GM20000 (cell line): ENCODE data around the gene RAB43.

Experiments
- DNase-seq: peaks from one replicate; pipeline ENCODE4 v3.0.0; 2012; ENCODE audit warnings: low spot score
- TF ChIP-seq, protein P1 (sequence below): IDR thresholded peaks from 2 replicates; pipeline ENCODE4 v1.5.1; 2012; ENCODE audit warnings: mild to moderate bottlenecking, control low read depth; ENCODE audit errors: extremely low read depth, missing control alignments

The RAB43 gene

DNA sequence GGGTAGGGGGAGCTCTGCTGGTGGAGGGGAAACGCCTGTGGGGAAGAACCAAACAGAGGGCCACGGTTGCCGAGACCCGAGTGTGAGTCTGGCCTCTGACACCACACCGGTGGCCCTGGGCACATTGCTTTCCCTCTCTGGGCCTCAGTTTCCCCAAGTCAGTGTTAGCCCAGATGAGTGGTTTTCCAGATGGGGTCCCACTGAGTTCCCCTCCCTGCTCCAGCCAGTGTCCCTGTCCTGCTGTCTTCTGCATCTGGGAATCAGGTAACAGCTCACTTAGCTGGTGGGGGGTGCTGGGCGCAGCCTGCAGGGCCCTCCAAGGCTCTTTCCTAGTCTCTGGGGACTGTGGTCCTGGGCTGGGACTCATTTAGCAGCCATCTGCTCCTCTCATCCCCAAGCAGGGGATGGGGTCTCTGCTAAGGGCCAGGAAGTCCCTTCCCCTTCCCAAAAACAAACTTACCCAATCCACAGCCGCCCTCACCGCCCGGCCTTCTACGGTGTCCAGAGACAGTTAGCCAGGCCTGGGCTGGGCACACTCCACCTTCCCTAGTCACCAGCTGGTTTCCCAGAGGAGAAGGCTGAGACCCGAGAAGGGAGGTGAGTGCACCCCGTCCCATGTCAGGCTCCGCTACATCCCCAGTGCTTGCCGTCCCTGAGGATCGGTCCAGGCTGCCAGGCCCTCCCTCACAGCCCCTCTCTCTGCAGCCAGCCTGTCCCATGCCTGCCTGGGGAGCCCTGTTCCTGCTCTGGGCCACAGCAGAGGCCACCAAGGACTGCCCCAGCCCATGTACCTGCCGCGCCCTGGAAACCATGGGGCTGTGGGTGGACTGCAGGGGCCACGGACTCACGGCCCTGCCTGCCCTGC lies 60.3 kb downstream of the RAB43 start:
- no peak for DNase-seq
- TF ChIP-seq, protein P1, sequence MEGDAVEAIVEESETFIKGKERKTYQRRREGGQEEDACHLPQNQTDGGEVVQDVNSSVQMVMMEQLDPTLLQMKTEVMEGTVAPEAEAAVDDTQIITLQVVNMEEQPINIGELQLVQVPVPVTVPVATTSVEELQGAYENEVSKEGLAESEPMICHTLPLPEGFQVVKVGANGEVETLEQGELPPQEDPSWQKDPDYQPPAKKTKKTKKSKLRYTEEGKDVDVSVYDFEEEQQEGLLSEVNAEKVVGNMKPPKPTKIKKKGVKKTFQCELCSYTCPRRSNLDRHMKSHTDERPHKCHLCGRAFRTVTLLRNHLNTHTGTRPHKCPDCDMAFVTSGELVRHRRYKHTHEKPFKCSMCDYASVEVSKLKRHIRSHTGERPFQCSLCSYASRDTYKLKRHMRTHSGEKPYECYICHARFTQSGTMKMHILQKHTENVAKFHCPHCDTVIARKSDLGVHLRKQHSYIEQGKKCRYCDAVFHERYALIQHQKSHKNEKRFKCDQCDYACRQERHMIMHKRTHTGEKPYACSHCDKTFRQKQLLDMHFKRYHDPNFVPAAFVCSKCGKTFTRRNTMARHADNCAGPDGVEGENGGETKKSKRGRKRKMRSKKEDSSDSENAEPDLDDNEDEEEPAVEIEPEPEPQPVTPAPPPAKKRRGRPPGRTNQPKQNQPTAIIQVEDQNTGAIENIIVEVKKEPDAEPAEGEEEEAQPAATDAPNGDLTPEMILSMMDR = no peak

DNA sequence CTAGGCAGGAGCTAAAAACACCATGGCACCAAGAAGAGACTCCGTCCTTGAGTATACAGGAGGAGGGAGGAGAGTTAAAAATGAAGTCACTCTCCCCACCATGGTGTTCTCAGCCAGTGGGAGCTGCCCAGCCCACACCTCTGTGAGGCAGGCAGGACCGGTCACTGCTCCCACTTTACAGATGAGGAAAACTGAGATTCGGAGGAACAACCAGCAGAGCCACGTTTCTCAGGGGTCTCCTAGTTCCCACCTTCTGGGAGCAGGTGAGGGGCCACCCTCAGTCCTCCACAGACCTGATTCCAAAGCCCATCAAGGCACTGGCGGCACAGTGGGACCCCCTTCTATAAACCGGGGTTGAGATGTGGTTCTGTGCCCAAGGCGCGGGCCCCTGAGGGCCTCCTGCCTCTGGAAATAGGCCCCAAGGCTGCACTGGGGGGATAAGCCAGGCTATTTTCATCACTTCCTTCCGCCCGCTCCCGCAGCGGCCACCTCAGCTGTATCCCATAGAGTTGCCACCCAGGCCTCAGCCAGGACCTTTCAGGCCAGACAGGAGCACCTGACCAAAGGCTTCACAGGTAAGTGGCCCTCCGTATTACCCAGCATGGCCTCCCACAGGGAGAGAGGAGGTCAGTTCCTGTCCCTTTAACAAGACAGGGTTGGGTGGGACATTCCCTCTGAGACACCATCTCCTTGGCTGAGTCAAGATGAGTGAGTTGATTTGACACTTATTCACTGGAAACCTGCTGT lies 61.2 kb downstream of the RAB43 start, which contains the start of gene GP9:
Gene GP9 (plus strand): TSS at position 504 of the 747 bp plus-strand sequence. CDS start 961 bp downstream, outside the sequence.
- no peak for DNase-seq
- TF ChIP-seq, protein P1 = no peak

DNA sequence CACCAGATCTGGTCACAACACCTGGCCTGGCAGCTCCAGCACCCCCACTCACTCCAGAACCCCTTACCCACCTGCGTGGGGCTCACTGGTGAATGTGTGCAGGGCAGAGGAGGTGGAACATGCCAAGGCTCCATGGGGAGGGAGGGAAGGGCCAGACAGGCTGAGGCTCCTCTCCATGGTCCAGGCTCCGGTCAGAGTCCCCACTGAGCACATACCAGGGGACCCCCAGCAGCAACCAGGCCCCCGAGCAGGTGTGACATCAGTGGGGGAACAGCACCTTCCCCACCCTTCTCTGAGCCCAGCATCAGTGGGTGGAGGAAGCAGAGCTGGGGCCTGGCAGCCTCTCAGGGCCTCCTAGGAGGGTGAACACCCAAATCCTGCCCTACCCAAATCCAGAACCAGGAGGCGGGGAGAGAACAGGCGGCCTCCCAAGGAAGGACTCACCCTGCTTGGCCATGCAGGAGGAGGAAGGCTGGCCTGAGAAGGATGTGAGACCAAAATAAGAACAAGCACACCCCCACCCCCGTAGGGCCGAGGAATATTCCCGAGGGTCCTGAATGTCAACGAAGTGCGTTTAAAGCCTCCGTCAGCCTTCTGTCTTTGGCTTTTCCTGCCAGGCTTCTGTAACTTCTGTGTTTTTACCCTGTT lies 62.2 kb downstream of the RAB43 start:
- TF ChIP-seq, protein P1 = no peak
- no peak for DNase-seq

DNA sequence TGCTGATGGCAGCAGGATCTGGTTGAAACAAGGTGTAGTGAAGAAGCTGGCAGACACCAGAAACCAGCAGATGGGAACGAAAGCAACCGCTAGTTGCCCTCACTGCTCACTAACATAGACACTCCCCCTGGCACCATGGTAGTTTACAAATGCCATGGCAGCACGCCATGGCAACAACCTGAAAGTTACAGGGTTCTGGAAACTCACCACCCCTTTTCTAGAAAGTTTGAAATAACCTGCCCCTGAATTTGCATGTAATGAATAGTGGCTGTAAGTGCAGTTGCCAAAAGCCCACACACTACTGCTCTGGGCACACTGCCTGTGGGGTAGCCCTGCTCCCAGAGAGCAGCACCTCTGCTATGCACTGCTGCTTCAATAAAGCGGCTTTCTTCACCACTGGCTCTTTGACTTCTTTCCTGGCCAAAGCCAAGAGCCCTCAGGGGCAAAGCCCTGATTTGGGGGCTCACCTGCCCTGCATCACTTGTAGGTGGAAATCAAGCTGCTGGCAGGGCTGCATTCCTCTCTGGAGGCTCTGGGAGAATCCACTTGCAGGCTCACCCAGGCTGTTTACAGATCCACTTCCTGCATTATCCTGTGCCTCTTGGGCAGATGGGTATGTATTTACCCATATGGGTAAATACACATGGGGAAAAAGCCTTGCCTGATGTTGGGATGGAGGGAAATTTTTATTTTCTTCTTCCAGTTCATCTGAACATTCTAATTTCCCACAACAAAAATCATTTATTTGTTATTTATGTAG lies 63.0 kb downstream of the RAB43 start:
- DNase-seq = no peak
- TF ChIP-seq, protein P1 = no peak

DNA sequence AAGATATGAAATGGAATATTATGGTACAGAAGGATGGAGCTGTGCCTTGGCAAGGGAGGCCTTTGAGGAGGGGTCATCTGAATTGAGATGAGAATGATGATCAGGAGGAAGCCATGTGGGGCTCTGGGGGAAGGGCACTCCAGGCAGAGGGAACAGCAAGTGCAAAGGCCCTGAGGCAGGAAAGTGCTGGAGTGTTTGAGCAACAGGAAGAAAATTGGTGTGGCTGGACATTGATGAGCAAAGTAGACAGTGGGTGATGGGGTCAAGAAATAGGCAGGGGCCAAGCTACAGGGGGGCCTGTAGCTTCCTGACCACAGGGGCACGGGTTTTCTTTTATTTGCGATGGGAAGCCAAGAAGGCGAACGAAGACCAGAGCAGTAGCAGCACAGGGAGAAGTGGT lies 64.4 kb downstream of the RAB43 start:
- TF ChIP-seq, protein P1 = no peak
- DNase-seq = no peak

DNA sequence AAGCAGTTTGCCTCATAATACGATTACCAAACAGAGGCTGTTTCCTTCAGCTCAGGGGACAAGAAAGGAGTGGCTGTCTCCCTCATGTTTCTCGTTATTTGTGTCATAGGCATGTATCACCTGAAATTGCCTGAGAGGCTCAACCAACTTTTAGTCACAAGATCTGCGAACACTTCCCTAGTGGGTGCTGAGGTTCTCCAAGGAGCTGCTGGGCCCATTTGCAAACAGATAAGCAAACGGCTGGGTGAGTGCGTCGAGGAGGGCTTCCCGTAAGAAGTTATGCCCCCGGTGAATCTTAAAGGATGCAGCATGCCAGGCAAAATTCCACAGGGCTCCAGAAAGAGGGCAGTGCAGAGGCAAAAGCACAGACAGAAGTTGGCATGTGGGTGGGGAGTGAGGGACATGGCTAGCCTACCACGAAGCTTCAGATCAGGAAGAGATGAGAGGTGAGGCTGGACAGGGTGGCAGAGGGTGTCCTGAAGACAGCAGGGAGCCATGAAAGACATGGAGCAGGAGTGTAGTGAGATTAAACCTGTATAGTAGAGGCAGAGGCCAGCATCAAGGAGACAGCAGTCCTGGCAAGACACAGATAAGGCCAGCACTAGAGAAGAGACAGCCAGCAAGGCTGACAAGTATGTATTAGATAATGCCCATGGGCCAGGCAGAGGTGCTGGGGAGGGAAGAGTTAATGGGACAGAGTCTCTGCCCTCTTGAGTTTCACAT lies 65.0 kb downstream of the RAB43 start:
- DNase-seq = no peak
- TF ChIP-seq, protein P1 = no peak
